ENCODE data around the gene DRD3. TPM values are rescaled to one million over a fixed set of nuclear protein-coding genes. Genes with fewer than 3 reads are reported as not detected.

The DRD3 gene
- total RNA-seq, 2 donors from 2014 or later, result not detected

DNA sequence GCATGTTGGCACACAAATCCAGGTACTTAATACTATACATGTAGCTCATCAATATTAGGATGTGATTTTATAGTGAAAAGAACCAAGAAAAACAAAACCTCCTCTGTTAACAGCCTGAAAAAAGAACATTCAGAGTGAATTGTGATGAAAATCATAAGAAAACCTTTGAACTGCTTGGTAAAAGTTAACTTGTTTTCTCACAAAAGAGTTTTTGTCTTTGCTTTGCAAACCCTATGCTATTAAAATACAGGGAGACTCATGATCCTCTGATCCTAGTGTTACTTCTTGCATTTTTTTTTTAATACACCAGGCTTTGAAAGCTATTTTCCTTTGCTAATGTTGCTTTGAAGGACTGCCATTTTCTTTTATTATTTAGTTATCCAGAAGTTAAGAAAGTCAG, 98.7 kb downstream of the DRD3 start:
- TF ChIP-seq, protein P1, sequence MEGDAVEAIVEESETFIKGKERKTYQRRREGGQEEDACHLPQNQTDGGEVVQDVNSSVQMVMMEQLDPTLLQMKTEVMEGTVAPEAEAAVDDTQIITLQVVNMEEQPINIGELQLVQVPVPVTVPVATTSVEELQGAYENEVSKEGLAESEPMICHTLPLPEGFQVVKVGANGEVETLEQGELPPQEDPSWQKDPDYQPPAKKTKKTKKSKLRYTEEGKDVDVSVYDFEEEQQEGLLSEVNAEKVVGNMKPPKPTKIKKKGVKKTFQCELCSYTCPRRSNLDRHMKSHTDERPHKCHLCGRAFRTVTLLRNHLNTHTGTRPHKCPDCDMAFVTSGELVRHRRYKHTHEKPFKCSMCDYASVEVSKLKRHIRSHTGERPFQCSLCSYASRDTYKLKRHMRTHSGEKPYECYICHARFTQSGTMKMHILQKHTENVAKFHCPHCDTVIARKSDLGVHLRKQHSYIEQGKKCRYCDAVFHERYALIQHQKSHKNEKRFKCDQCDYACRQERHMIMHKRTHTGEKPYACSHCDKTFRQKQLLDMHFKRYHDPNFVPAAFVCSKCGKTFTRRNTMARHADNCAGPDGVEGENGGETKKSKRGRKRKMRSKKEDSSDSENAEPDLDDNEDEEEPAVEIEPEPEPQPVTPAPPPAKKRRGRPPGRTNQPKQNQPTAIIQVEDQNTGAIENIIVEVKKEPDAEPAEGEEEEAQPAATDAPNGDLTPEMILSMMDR (IDR thresholded peaks at IDR 0.05), result no peak
- peaks cover 4% of the 10 kb centered on the region for H3K36me3 ChIP-seq
- H3K4me1 ChIP-seq, result no peaks in the 10 kb centered on the region
- H3K4me3 ChIP-seq, result no peak overlapping the region
- no peak for DNase-seq
- intact Hi-C loops (cut with DNase I), result no loop called here
- no peak overlapping the region for H3K27ac ChIP-seq
- no peak overlapping the region for H3K9ac ChIP-seq (ENCODE audit: low read depth in 2 of 2, low read length in 2 of 2)
- no peaks in the 10 kb centered on the region for H3K27me3 ChIP-seq
- H3K9me3 ChIP-seq, result no peaks in the 10 kb centered on the region

DNA sequence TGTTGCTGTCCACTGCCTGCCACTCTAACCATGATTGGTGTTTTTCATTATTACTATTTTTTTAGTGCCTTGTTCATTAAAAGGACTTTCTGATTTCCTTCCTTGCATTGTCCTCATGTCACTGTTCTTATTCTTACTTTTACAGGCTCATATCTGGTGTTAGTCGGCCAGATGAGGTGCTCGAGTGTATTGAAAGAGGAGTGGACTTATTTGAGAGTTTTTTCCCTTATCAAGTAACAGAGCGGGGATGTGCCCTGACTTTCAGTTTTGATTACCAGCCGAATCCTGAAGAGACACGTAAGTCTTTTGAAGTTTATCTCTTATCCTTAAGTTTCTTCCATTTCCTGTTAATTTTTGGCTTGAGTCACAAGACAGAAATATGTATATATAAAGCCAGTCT, 99.1 kb downstream of the DRD3 start:
- Histone ChIP-seq H3K9me3 (no peaks in the 10 kb centered on the region), H3K9ac (ENCODE audit: low read depth in 2 of 2, low read length in 2 of 2) (no peak overlapping the region), H3K27ac (no peak overlapping the region), H3K36me3 (peaks cover 4% of the 10 kb centered on the region), H3K4me1 (no peaks in the 10 kb centered on the region), H3K4me3 (no peak overlapping the region), H3K27me3 (no peaks in the 10 kb centered on the region)
- intact Hi-C loops (cut with DNase I), result no loop called here
- DNase-seq, result no peak
- TF ChIP-seq, protein P1 (IDR thresholded peaks at IDR 0.05), result no peak

DNA sequence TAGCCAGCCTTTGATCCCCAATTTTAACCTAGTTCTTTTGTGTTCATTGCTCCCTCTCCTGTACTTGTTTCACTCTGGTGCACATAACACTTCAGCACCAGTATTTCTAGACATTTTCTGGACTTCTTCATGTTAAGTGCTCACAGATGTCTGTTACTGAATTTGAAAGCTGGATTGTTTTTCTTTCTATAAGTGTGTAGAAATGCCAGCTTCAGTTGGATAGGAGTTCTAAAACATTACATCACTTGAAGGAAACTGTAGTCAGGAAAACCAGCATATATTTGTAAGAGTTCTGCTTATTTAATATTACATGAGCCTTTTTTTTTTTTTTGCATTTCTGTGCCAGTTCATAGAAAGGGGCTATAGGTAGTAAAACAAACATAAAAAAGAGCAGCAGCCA, 100.7 kb downstream of the DRD3 start:
- Histone ChIP-seq H3K27me3 (no peaks in the 10 kb centered on the region), H3K4me1 (no peaks in the 10 kb centered on the region), H3K4me3 (no peak overlapping the region), H3K9ac (ENCODE audit: low read depth in 2 of 2, low read length in 2 of 2) (no peak overlapping the region), H3K9me3 (no peaks in the 10 kb centered on the region), H3K27ac (no peak overlapping the region), H3K36me3 (no peaks in the 10 kb centered on the region)
- DNase-seq, result no peak
- TF ChIP-seq, protein P1 (IDR thresholded peaks at IDR 0.05), result no peak
- intact Hi-C loops (cut with DNase I), result no loop called here

Other genes starting within 250 kb of the DRD3 start
- 10 to 100 TPM; 31.3 to 33.2 TPM for gene ZDHHC23, start 231.0 kb downstream of the DRD3 start, total RNA-seq
- 1 to 10 TPM; 3.1 TPM for gene CCDC191, start 122.5 kb downstream of the DRD3 start, total RNA-seq
- gene QTRT2, start 122.3 kb downstream of the DRD3 start, total RNA-seq, result 10 to 100 TPM; 20.3 to 25.6 TPM
- gene ZNF80, start 58.5 kb upstream of the DRD3 start, total RNA-seq, result not detected
- gene TIGIT, start 115.0 kb upstream of the DRD3 start, total RNA-seq, result under 1 TPM; 0.37 to 0.40 TPM

All from colonic mucosa (tissue), 4 donors.